HepG2 (cell line): Measurements from ENCODE around the gene PRMT5. TPM values are rescaled to one million over a fixed set of nuclear protein-coding genes. Genes with fewer than 3 reads are reported as not detected.

Source experiments
- BCL6 ChIP-seq: IDR thresholded peaks from 2 replicates; pipeline ENCODE4 v1.6.1; 2016; ENCODE audit warnings: missing genetic modification reagents, missing compliant biosample characterization
- CREB1 ChIP-seq, 2 experiments: fragments of 450-650 bp in 1 of 2; IDR thresholded peaks; 2 replicates each; pipeline ENCODE4 v1.6.1; 2016 to 2017; ENCODE audit warnings: control low read depth in 1 of 2, mild to moderate bottlenecking in 1 of 2, missing compliant biosample characterization in 1 of 2, missing genetic modification characterization in 1 of 2
- DBP ChIP-seq: sonication (generic); formaldehyde crosslinking; IDR thresholded peaks from 2 replicates; pipeline ENCODE4 v1.4.0; 2020; ENCODE audit warnings: missing genetic modification reagents; ENCODE audit errors: not compliant biosample characterization
- DPF2 ChIP-seq: sonication (generic); formaldehyde crosslinking; IDR thresholded peaks from 2 replicates; pipeline ENCODE4 v1.4.0; 2020; ENCODE audit warnings: mild to moderate bottlenecking, low read depth, missing genetic modification reagents, borderline replicate concordance
- E2F1 ChIP-seq: sonication (generic); formaldehyde crosslinking; IDR thresholded peaks from 2 replicates; pipeline ENCODE4 v1.5.0; 2020; ENCODE audit warnings: missing genetic modification reagents
- E2F2 ChIP-seq: sonication (generic); formaldehyde crosslinking; IDR thresholded peaks from 2 replicates; pipeline ENCODE4 v1.4.0; 2020; ENCODE audit warnings: missing genetic modification reagents, borderline replicate concordance
- HBP1 ChIP-seq: IDR thresholded peaks from 2 replicates; pipeline ENCODE4 v1.6.1; 2016; ENCODE audit warnings: low read depth, control low read depth
- HNF4A ChIP-seq: sonication (generic); formaldehyde crosslinking; IDR thresholded peaks from 2 replicates; pipeline ENCODE4 v1.4.0; 2020; ENCODE audit warnings: missing genetic modification reagents
- KAT8 ChIP-seq: IDR thresholded peaks from 2 replicates; pipeline ENCODE4 v1.6.1; 2016; ENCODE audit warnings: missing genetic modification reagents, missing compliant biosample characterization
- KDM3A ChIP-seq: IDR thresholded peaks from 2 replicates; pipeline ENCODE4 v1.6.1; 2018; ENCODE audit warnings: low read depth, missing compliant biosample characterization
- KDM6A ChIP-seq: IDR thresholded peaks from 2 replicates; pipeline ENCODE4 v1.6.1; 2016; ENCODE audit warnings: low read depth
- MAFG ChIP-seq: sonication (generic); formaldehyde crosslinking; IDR thresholded peaks from 2 replicates; pipeline ENCODE4 v1.5.1; 2020; ENCODE audit warnings: mild to moderate bottlenecking, missing genetic modification reagents
- SNAI1 ChIP-seq: sonication (generic); formaldehyde crosslinking; IDR thresholded peaks from 2 replicates; pipeline ENCODE4 v1.5.0; 2020; ENCODE audit warnings: mild to moderate bottlenecking, missing genetic modification reagents, borderline replicate concordance
- SP140L ChIP-seq: sonication (generic); formaldehyde crosslinking; IDR thresholded peaks from 2 replicates; pipeline ENCODE4 v1.4.0; 2020; ENCODE audit warnings: missing genetic modification reagents, borderline replicate concordance
- SP2 ChIP-seq: sonication (generic); formaldehyde crosslinking; IDR thresholded peaks from 2 replicates; pipeline ENCODE4 v1.5.1; 2020; ENCODE audit warnings: mild to moderate bottlenecking, missing genetic modification reagents
- WIZ ChIP-seq: sonication (generic); formaldehyde crosslinking; IDR thresholded peaks from 2 replicates; pipeline ENCODE4 v1.5.1; 2020; ENCODE audit warnings: mild to moderate bottlenecking, missing genetic modification reagents
- ZIK1 ChIP-seq: sonication (generic); formaldehyde crosslinking; IDR thresholded peaks from 2 replicates; pipeline ENCODE4 v1.5.0; 2020; ENCODE audit warnings: mild to moderate bottlenecking, low read depth, missing genetic modification reagents, borderline replicate concordance
- ZKSCAN8 ChIP-seq: IDR thresholded peaks from 2 replicates; pipeline ENCODE4 v1.6.1; 2016; ENCODE audit warnings: borderline replicate concordance, missing genetic modification reagents, missing compliant biosample characterization
- ZNF121 ChIP-seq: sonication (generic); formaldehyde crosslinking; IDR thresholded peaks from 2 replicates; pipeline ENCODE4 v1.5.0; 2020; ENCODE audit warnings: mild to moderate bottlenecking, missing genetic modification reagents
- ZNF260 ChIP-seq: sonication (generic); formaldehyde crosslinking; IDR thresholded peaks from 2 replicates; pipeline ENCODE4 v1.4.0; 2020; ENCODE audit warnings: missing genetic modification reagents, low read depth, mild to moderate bottlenecking, borderline replicate concordance
- ZNF33B ChIP-seq: sonication (generic); formaldehyde crosslinking; IDR thresholded peaks from 2 replicates; pipeline ENCODE4 v1.5.1; 2020; ENCODE audit warnings: mild to moderate bottlenecking, missing genetic modification reagents
- ZNF34 ChIP-seq: sonication (generic); formaldehyde crosslinking; IDR thresholded peaks from 2 replicates; pipeline ENCODE4 v1.4.0; 2020; ENCODE audit warnings: mild to moderate bottlenecking, missing genetic modification reagents, borderline replicate concordance
- ZNF691 ChIP-seq: sonication (generic); formaldehyde crosslinking; IDR thresholded peaks from 2 replicates; pipeline ENCODE4 v1.4.0; 2020; ENCODE audit warnings: missing genetic modification reagents, low read depth, mild to moderate bottlenecking, borderline replicate concordance
- polyA plus RNA-seq, 8 experiments: library from polyadenylated mRNA; depleted of rRNA in 3 of 8; stranded (reverse) in 7 of 8; unstranded in 1 of 8; fragments of >200 nt; fragmentation: Illumina TruSeq in 4 of 8; extraction: Trizol in 4 of 8; gene quantifications; 2 replicates each; pipeline versions ENCODE4 v1.2.1 to v1.2.3, GENCODE V29; 2011 to 2016; ENCODE audit warnings: low read depth in 4 of 8, missing spikeins in 1 of 8, mixed read lengths in 1 of 8; ENCODE audit not compliant: insufficient read depth in 1 of 8
- total RNA-seq, 5 experiments: library from RNA; depleted of rRNA; stranded (reverse); fragments of >200 nt; fragmentation: Illumina TruSeq; extraction: Trizol; gene quantifications; 2 replicates each; pipeline ENCODE4 v1.2.3, GENCODE V29; 2016; ENCODE audit warnings: low read depth in 1 of 5

The PRMT5 gene
- total and polyA plus RNA-seq, 2 of the 13 experiments (the other 11 are each of a cell fraction or from before 2014, with no cell fraction given), result 210 to 354 TPM

GRCh38 chr14:22973217-22974032 is 44.2 kb upstream of the PRMT5 start (continued):
- TF ChIP-seq E2F1 (CRISPR knock-in tag) (no peak), HBP1 (CRISPR knock-in tag) (peak; percentile 64; the same call in 1 of the 2 replicates), SP2 (CRISPR knock-in tag) (no peak), DBP (CRISPR knock-in tag) (no peak), DPF2 (CRISPR knock-in tag) (peak; percentile 74; the same call in 1 of the 2 replicates), KAT8 (CRISPR knock-in tag) (peak; percentile 72), SNAI1 (CRISPR knock-in tag) (no peak), CREB1 (IDR thresholded peaks at IDR 0.05) (no peak), CREB1 (CRISPR knock-in tag; IDR thresholded peaks at IDR 0.05) (no peak), ZIK1 (CRISPR knock-in tag) (no peak), ZNF260 (CRISPR knock-in tag) (no peak), BCL6 (CRISPR knock-in tag) (peak; percentile 60; the same call in 1 of the 2 replicates), KDM3A (peak; percentile 82), MAFG (CRISPR knock-in tag) (no peak), ZNF33B (CRISPR knock-in tag) (no peak; the same call in 1 of the 2 replicates), KDM6A (CRISPR knock-in tag) (peak; percentile 26; the same call in 1 of the 2 replicates), ZNF121 (CRISPR knock-in tag) (no peak), E2F2 (CRISPR knock-in tag) (no peak), SP140L (peak; percentile 94; the same call in 1 of the 2 replicates), ZKSCAN8 (peak; percentile 81; the same call in 1 of the 2 replicates), ZNF691 (CRISPR knock-in tag) (peak; percentile 71; the same call in 1 of the 2 replicates), ZNF34 (CRISPR knock-in tag) (no peak), HNF4A (CRISPR knock-in tag) (no peak), WIZ (no peak)
